ENCODE measurements around the gene ADRB2.
"Not testable (repeated sequence)": the region's sequence is repeated elsewhere in the genome, so short reads cannot be mapped to it uniquely, and the experiment has no call there.

Gene ADRB2

GRCh38 chr5:148856424-148856823, 30.0 kb downstream of the ADRB2 start:
- DNase-seq: no peak

- no peak for DNase-seq
Observed at GRCh38 chr5:148857474-148857873, 31.1 kb downstream of the ADRB2 start.

GRCh38 chr5:148858106-148858505, 31.7 kb downstream of the ADRB2 start:
- no peak for DNase-seq

GRCh38 chr5:148858547-148858946, 32.1 kb downstream of the ADRB2 start:
- no peak for DNase-seq

GRCh38 chr5:148859703-148860102, 33.3 kb downstream of the ADRB2 start:
- no peak for DNase-seq

- DNase-seq: no peak
Observed at GRCh38 chr5:148860599-148860998, 34.2 kb downstream of the ADRB2 start.

GRCh38 chr5:148861088-148861487, 34.7 kb downstream of the ADRB2 start:
- DNase-seq: no peak

- no peak for DNase-seq
Observed at GRCh38 chr5:148861696-148862095, 35.3 kb downstream of the ADRB2 start.

- no peak for DNase-seq
Observed at GRCh38 chr5:148864113-148864841, 37.9 kb downstream of the ADRB2 start.

- DNase-seq: no peak
Observed at GRCh38 chr5:148866024-148866423, 39.6 kb downstream of the ADRB2 start.

- DNase-seq: no peak
Observed at GRCh38 chr5:148873120-148873519, 46.7 kb downstream of the ADRB2 start.

GRCh38 chr5:148873690-148874485, 47.5 kb downstream of the ADRB2 start:
- no peak for DNase-seq

- no peak for DNase-seq
Observed at GRCh38 chr5:148875205-148875875, 48.9 kb downstream of the ADRB2 start.

- not testable (repeated sequence) for DNase-seq
Observed at GRCh38 chr5:148877436-148877835, 51.0 kb downstream of the ADRB2 start.
